ENCODE results near the gene FBN1. TPM values are rescaled to one million over a fixed set of nuclear protein-coding genes. Genes with fewer than 3 reads are reported as not detected.
A peak's percentile ranks its signal among the peaks of the same experiment; 100 is the strongest.

FBN1 gene
- total RNA-seq, 1 donor: 984 TPM

DNA sequence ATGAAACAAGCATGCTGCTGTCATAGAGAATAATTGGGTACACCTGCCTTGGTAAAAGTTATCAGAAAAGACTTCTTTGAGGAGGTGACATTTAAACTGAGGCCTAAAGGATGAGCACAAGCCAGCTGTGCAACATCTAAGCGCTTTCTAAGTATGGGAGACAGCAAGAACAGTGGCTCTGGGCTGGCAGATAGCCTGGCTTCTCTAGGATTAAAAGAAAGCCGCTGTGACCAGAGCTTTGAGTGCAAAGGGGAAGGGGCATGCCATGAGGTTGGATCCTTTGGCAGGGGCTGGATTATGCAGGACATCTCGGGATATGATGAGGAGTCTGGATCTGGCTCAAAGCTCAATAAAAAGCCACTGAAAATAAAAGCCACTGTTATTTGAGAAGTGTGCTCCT lies 99.2 kb downstream of the FBN1 start:
- H3K4me3 ChIP-seq (ENCODE audit: low read depth, low read length): no peak overlapping the region
- TF ChIP-seq, protein P1, sequence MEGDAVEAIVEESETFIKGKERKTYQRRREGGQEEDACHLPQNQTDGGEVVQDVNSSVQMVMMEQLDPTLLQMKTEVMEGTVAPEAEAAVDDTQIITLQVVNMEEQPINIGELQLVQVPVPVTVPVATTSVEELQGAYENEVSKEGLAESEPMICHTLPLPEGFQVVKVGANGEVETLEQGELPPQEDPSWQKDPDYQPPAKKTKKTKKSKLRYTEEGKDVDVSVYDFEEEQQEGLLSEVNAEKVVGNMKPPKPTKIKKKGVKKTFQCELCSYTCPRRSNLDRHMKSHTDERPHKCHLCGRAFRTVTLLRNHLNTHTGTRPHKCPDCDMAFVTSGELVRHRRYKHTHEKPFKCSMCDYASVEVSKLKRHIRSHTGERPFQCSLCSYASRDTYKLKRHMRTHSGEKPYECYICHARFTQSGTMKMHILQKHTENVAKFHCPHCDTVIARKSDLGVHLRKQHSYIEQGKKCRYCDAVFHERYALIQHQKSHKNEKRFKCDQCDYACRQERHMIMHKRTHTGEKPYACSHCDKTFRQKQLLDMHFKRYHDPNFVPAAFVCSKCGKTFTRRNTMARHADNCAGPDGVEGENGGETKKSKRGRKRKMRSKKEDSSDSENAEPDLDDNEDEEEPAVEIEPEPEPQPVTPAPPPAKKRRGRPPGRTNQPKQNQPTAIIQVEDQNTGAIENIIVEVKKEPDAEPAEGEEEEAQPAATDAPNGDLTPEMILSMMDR (IDR thresholded peaks at IDR 0.05; ENCODE audit: insufficient read depth, low read length): no peak
- no peak for DNase-seq (ENCODE audit: low read depth)

DNA sequence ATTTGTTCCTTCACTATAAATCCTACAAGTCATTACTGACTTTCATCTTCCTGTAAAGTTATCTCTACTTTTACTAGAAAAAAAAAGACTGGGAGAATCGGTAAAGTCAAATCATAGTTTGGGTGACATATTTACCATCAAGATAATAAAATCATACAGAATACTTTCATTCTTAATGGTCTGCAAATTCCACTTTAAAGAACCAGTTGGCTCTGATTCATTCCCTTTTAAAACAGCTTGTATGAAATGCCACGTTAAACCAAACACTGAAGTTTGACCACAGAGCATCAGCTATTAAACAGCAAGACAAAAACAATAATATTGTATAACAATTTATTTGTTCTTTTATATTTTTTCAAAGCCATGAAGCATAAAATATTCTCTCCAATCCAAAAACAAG lies 100.7 kb downstream of the FBN1 start:
- no peak for DNase-seq (ENCODE audit: low read depth)
- H3K4me3 ChIP-seq (ENCODE audit: low read depth, low read length): no peak overlapping the region
- TF ChIP-seq, protein P1 (IDR thresholded peaks at IDR 0.05; ENCODE audit: insufficient read depth, low read length): no peak

DNA sequence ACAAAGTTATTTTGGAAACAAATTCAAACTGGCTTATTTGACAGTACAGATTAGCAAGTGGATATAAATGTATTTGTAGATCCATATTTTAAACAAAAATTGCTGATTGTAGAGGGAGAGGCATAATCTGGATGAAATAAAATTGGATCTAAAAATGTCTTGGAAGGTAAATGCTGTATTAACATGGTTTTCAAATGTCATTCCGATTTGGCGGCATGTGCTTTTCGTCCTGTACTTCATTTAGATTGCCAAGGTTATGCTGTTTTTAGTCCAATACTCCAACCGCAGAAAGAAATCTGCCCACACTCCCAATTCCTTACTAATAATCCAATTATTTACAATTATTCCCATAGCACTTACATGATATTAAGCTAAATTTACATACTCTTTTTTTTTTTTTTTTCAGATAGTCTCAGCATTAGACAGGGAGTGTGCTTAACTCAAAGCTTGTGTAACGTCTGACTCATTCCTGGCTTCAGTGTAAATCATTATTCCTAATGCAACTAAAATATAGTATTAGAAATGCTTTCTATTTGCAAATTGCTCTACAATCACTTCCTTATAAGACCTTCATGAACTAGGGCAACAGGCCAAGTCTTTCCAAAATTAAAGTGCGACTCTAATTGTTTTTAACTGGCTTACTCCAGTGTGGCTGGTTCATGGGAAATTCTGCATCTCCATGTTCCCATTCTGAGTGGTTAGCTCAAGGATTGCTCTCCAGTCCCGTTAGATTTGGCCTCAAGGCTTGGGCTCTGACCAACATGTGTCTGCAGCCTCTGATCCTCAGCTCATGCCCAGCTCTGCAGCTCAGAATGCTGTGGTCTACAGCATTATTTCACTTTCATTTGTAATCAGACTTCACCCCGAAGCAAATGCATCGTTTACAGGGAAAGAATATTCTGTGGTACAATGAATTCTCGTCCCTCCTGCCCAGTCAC lies 103.9 kb downstream of the FBN1 start:
- TF ChIP-seq, protein P1 (IDR thresholded peaks at IDR 0.05; ENCODE audit: insufficient read depth, low read length): no peak
- H3K4me3 ChIP-seq (ENCODE audit: low read depth, low read length): peak overlapping the region; percentile 54
- DNase-seq (ENCODE audit: low read depth): peak; percentile 93

DNA sequence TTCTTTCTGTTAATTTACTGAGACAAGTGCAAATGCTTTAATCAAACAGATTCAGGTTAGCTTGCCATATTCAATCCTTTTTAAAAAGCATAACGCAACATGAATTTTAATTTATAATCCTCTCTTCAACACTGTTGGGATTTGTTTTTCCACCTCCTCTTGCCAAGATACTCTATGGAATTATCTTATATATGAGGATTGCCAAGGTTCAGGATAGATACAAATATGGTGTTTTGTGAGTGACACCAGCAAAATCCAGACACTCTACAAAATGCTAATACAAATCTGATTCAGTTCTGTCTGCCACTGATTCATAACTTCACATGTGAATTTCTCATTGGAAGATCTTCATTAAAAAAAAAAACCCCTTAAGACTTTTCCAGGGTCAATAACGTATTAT lies 104.8 kb downstream of the FBN1 start:
- TF ChIP-seq, protein P1 (IDR thresholded peaks at IDR 0.05; ENCODE audit: insufficient read depth, low read length): no peak
- no peak overlapping the region for H3K4me3 ChIP-seq (ENCODE audit: low read depth, low read length)
- no peak for DNase-seq (ENCODE audit: low read depth)

DNA sequence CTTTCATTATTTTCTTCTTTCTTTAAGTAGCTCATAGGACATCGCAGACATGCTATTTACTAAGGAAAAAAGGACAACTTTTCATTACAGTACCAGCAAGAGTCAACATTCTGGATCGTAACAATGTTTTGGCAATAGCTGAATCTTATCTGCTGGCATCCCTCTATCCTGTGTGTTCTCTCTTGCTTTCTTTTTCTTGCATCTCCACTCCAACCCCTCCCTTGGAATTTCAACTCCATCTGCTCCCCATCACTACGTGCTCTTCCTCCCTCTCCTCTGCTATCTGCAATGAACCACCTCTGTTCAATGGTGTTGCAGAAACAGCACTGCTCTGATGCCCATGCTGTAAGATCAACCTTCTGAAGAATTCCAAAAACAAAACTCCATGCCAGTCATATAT lies 106.6 kb downstream of the FBN1 start:
- peak; percentile 74 for DNase-seq (ENCODE audit: low read depth)
- TF ChIP-seq, protein P1 (IDR thresholded peaks at IDR 0.05; ENCODE audit: insufficient read depth, low read length): no peak
- H3K4me3 ChIP-seq (ENCODE audit: low read depth, low read length): no peak overlapping the region

DNA sequence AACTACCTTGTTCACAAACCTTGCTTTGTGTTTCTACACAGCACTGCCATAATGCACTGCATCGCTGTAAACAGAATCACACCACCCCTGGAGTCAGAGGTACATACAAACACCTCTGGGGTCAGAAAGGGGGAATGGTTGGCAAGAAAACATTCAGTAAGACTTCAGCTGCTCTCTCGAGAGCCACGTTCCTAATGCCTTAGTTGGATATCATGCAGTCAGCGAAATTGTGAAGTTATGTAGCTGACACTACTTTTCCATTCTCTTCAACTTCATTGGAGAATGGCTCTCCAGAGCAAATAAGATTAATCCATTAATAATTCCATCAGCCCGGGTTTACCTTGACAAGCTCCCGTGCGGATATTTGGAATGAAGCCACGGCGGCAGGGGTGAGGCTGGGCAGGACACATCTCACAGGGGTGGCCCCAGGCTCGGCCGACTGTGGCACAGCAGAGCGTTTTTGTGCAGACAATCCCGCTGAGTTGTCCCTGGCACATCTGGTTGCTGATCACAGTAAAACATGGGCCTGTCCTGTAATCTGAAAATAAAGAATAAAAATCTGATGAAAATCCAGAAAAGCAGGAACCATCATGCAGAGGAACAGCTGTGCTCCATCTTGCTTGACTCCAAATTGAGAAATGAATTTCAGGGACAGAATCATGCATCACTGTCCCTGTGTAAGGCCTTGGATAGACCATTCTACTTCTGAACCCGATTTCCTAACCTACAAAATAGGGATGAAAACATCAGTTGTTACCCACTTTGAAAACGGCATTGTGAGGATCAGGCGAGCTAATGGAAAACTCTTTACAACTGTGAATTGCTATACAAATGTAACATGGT lies 108.0 kb downstream of the FBN1 start:
- no peak overlapping the region for H3K4me3 ChIP-seq (ENCODE audit: low read depth, low read length)
- TF ChIP-seq, protein P1 (IDR thresholded peaks at IDR 0.05; ENCODE audit: insufficient read depth, low read length): no peak
- DNase-seq (ENCODE audit: low read depth): peak; percentile 45

Measured in fibroblast of the aortic adventitia (primary cell).